Activated CD8-positive, alpha-beta memory T cell treated with anti-CD3 and anti-CD28 coated beads for 4 hours (primary cell): ENCODE measurements around the gene GABARAPL1.
A peak's percentile ranks its signal among the peaks of the same experiment; 100 is the strongest.

ENCODE experiments used
- DNase-seq, 2 donors: peaks; one replicate each; pipeline ENCODE4 v3.0.0-alpha.2; 2020; ENCODE audit warnings: low read depth in 2 of 2

Gene GABARAPL1

DNA sequence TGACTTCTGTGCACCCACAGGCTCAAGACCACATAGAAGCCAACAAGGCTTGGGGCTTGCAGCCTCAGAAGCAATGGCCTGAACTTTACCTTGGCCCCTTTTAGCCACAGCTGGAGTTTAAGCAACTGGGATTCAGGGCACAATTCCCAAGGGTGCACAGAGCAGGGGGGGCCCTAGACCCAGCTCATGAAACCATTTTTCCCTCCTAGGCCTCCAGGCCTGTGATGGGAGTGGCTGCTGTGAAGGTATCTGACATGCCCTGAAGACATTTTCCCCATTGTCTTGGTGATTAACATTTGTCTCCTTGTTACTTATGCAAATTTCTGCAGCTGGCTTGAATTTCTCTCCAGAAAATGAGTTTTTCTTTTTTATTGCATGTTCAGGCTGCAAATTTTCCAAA, 21.9 kb downstream of the GABARAPL1 start:
- no peak for DNase-seq

DNA sequence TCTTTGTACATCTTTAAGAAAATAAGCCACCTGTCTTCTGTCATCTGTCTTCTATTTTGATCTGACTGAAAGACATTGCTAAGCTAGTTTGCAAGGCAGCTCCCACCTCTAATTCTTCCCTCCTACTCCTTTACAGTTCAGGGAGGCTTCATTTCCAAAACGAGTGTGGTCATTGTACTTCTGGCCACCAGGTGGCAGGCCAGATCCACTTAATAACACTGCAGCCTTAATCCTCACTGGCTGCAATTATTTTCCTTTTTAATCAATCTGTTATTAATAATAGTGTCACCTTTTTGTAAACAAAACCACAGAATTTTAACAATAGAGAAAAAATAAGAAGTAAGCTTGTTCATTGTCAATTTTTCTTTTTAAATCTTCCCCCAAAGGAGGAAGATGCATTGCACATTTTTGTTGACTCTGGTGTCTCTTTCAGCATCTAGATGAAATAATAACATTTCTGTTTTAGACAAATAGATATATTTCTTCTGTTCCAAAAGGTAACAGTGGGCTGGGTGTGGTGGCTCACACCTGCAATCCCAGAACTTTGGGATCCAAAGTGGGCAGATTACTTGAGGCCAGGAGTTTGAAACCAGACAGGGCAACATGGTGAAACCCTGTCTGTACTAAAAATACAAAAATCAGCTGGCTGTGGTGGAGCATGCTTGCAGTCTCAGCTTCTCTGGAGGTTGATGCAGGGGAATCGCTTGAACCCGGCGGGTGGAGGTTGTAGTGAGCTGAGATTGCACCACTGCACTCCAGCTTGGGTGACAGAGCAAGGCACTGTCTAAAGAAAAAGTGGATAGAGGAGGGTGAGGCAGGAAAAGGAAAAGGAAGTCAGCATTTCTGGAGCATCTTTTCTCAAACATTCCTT, 23.3 kb downstream of the GABARAPL1 start:
- no peak for DNase-seq

DNA sequence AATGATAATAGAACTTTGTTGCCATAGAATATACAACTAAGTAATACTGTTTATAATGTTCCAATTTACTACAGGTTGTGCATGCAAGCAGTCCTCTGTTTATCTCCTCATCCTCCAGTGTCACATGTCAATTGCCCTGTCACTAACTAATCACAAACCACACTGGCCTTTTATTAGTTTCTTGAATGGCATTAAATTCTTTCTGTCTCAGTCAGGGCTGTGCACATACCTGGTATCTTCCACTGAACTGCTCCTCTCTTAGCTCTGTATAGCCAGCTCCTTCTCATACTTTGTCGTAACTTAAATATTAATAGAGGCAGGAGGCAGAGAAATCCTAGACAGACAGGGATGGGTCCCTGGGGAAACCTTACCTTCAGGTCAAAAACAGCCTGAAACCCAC, 24.0 kb downstream of the GABARAPL1 start:
- no peak for DNase-seq

DNA sequence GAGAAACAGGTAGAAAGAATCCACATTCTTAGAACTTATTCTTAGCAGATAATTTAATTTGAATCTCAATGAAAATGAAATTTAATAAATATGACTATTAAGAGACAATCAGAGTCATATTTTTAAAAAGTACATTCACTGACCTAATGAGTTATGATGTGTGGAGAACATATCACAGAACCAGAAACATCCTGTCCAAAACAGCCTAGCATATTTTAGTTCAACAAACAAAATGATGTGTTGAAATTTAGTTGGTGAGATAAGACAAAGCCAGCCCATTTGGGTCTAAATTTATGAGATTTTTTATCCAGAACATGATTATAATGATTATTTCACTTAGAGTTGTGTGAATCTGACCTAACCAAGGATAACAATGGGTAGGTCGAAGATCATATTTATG, 25.8 kb downstream of the GABARAPL1 start:
- DNase-seq, result no peak

DNA sequence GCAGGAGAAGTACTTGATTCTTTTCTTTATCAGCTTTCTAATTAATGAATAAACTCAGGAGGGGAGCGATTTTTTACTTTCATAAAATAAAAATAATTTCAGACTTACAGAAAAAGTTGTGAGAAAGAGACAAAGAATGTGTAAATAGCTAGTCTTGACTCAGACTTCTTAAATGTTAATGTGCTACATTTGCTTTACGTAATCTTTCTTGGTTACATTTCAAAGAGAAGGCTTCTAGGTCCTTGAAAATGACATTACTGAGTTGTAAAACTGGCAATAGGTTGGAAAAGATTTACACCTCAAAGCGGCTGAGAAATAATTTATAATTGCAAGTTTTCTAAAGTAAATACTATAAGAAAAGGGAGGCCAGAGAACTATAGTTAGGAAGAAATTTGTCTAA, 28.6 kb downstream of the GABARAPL1 start:
- DNase-seq, result no peak

DNA sequence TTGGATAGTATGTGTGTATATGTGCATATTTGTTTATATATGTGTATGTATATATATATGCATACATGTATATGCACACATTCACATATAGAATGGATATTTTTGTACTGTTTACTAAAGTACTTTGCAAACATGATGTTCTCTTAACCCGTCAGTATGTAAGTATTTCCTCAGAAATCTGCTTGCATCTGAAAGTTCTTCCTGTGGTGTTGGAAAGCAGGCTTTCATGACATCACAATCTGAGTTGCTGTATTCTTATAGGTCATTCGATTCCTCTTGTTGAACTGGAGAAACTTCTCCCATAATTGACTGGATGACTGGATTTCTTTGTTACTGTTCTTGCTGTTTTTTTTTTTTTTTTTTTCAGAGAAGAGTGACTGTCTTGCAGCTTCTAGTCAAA, 29.1 kb downstream of the GABARAPL1 start:
- no peak for DNase-seq

DNA sequence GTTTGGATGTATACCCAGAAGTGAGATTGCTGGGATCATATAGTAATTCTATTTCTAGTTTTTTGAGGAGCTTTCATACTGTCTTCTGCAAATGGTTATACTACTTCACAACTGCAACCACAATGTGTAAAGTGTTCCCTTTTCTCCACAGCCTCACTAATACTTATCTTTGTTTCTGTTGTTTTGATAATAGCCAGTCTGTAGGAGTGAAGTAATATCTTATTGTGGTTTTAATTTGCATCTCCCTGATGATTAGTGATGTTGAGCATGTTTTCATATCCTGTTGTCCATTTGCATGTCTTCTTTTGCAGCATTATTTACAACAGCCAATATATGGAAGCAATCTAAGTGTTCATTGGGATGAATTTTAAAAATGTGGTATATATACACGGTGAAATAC, 29.9 kb downstream of the GABARAPL1 start:
- no peak for DNase-seq

DNA sequence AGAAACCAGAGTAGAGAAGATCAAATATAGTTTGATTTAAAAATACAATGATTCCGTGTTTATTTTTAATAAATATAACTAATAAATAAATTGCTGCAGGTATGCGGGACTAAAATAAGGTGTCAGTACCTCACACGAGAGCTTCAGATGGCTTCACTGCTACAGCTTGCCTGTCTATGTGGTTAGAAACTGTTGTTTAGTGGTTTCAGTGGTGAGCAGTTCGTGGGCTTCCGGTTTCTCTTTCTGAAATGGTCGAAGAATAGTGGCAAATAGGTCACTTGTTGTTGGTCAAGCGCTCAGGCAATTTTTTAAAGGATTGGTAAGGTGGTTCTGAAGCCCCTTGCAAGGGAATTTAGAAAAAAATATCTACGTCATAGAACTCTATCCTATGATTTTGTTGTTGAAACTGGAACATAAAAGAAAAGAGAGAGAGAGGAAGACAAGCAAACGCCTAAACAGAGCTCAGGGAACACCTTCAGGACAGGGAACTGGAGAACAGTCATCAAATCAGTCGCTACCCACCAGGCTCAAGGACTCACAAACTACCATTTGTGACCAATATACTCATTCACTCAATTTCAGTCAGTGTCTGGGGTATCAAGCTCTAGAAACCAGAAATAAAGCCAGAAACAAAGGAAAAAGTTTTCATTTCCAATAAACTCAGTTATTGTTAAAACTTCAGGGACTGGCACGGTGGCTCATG, 31.3 kb downstream of the GABARAPL1 start:
- DNase-seq, result peak in 1 of 2 donors; percentile 12

DNA sequence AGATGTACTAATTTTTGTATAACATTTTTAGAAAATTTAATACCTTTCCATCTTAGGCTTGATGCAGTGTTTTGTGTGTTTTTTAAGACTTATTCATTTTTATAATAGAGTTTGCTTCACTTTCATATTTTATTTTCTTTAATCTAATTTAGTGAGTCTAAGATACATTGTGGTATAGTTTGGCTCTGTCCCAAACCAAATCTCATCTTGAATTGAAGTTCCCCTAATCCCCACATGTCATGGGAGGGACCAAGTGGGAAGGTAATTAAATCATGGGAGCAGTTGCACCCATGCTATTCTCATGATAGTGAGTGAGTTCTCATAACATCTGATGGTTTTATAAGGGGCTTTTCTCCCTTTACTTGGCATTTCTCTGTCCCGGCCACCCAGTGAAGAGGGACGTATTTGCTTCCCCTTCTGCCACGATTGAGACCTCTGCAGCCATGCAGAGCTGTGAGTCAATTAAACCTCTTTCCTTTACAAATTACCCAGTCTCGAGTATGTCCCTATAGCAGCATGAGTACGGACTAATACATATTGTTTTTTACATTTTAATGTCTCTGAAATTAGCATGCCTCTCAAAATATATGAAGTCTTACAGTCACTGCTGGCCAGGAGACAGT, 34.9 kb downstream of the GABARAPL1 start:
- DNase-seq, result no peak

DNA sequence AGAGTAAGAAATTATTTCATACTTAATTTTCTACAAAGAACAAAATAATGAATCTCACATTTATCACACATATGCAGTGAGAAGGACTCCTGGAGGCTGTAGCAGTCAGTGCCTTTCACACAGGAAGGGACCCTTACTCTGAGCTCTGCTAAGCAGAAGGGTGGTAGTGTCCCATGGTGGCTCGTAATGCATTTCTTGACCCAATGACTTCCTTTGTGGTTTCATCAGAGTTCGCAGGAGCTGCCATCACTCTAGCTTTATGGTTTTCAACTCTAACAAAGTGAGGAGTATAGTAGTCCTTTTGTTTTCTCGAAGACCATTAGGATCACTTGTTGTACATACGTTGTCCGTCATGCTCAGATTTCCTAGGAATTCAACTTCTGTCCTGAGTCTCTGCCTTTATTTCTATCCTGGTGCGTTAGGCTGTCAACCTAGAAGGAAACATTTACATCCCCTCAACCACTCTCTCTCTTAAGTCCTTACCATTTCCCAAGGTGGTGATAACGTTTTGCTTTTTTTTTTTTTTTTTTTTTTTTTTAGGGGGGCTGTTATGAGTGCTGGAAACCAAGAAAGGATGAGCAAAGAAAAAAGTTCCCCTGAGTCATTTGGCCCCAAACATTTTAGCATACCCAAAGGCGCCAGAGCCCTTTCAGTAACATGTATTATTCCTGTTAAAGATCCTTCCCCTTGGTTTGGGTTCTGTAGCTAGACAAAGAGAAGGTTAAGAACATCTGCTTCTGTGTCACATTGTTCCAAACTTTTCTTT, 37.2 kb downstream of the GABARAPL1 start:
- DNase-seq, result peak; percentile 19 to 22

DNA sequence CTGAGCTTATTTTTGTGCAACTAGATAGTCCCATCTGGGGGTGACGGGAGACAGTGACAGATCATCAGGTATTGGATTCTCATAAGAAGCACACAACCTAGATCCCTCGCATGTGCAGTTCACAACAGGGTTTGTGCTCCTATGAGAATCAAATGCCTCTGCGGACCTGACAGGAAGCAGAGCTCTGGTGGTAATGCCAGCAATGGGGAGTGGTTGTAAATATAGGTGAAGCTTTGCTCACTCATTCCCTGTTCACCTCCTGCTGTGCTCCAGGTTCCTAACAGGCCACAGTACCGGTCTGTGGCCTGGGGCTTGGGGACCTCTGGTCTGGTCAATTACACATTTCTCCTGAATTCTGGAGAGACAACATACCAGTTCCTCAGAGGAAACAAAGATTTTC, 39.0 kb downstream of the GABARAPL1 start:
- no peak for DNase-seq

DNA sequence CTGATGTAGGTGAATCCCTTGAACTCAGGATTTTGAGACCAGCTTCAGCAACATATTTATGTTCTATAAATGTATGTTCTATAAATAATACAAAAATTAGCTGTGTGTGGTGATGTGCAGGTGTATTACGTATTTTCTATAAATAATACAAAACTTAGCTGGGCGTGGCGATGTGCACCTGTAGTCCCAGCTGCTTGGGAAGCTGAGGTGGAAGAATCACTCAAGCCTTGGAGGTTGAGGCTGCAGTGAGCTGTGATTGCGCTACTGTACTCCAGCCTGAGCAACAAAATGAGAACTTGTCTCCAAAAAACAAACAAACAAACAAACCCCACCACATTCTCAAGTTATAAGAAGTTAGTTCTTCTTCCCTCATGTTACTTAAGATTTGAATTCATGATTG, 39.5 kb downstream of the GABARAPL1 start:
- DNase-seq, result no peak

DNA sequence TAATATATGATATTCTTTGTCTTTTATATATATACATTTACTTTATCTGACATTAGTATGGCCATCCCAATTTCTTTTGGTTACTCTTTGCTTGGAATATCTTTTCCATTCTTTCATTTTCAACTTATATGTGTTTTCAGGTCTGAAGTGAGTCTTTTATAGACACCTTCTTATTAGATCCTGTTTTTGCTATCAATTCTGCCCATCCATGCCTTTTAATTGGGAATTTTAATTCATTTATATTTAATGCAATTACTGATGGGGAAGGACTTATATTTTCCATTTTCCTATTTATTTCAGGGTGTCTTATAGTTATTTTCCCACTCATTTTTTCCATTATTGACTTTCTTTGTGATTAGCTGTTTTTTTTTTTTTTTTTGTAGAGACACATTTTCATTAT, 43.4 kb downstream of the GABARAPL1 start:
- no peak for DNase-seq

DNA sequence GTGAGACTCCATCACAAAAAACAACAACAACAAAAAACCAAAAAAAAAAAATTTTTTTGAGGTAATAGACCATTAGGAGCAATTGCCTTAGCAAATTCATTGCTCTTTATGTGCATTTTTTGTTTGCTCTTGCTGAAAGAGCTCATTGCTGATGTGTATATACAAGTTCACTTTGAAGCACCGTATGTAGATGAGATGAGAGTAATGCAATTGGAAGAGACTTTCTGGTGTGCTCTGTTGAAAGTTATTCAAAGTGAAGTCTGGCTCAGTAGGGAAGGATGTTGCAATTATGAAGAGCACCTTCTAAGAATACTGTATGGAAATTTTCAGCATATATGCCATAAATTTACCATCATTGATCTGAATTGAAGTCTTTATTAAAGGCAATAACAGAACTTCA, 48.2 kb downstream of the GABARAPL1 start:
- no peak for DNase-seq

DNA sequence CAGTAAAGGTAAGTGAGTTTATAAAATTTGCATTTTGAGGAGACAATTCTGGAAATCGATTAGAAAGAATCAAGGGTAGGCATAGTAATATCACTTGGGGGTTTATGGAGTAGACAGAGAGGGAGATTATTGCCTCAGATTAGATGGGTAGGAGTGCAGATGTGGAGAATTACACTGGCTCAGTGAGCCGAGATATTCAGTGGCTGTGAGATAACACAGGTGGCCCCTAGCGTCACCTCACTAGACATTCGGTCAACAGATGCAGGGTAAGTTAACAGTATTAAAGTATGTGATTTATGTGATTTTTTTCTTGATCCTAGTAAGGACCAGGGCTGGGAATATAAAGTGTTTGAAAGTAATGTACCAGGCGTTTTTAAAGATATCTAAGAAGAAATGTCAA, 55.4 kb downstream of the GABARAPL1 start:
- DNase-seq, result no peak

DNA sequence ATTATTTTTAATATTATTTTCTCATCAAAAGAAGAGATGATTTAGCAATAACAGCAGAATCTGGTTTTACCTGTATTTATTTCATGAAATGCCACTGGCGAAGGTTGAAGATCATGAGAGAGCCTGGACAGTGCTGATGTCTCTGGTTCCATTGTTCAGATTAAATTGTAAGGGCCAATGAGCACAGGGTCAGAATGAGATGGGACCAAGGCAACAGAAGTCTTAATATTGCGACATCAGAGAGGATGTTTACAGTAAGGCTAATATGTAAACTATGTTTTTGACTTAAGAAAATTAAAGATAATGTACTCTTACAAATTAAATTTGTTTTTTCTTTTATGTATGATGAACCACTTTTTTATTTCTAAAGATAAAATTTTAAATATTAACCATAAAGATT, 59.8 kb downstream of the GABARAPL1 start:
- no peak for DNase-seq
